GM19239 (cell line): ENCODE results near the gene NEAT1.
A peak's percentile ranks its signal among the peaks of the same experiment; 100 is the strongest.

Source experiments
- DNase-seq: peaks from one replicate; pipeline ENCODE4 v3.0.0; 2011; ENCODE audit warnings: low spot score; ENCODE audit not compliant: insufficient read length
- FAIRE-seq: peaks from 2 replicates; lab custom pipeline; 2011; peaks lifted over from hg19 to GRCh38; lab: Jason Lieb, UNC

The NEAT1 gene

DNA sequence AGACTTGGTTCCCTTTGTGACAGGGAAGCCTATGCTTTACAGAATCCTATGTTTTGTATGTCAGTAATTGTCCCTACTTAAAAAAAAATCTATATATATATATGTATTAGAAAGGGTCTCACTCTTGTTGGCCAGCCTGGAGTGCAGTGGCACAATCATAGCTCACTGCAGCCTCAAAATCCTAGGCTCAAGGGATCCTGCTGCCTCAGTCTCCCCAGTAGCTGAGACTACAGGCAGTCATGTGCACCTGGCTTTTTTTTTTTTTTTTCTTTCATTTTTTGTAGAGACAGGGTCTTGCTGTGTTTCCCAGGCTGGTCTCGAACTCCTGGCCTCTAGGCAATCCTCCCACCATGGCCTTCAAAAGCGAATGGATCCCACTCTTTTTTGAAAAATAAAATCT, 2.1 kb upstream of the NEAT1 start:
- no peak for FAIRE-seq
- DNase-seq: no peak

DNA sequence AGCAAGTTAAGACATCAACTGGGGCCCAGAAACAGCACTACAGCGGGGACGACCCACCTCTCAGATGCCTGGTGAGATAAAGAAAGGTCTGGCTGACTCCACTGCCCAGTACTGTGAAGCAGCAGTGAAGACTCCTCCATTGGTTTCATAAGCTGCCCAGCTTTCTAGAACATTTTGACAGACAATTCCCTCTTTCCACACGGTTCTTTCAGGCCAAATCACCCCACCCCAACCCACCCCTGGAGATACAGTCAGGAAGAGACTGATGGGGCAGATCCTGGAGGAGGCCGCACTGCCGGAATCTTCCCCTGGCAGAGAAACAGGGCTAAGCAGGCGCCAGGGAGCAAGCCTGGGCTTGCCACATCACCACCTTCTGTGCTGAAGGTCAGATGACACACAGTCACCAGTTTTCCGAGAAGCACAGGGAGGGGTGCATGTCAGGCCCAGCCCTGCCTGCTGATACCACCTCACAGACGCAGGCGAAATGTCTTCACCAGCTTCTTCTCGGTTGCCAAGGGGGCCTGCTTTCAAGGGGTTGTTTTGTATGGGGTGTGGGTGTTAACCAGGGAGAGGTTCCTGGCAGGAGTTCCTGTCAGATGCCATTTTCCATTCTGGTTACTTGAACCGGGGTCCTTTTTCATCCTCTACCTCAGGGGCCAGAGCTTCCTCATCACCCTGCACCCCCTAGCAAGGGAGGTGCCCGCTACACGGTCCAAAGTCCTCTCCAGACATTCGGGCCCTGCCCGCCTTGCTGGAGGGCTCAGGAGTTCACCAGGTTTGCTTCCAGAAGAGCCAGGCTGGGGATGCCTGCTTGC, 1.4 kb upstream of the NEAT1 start:
- DNase-seq (no peak), FAIRE-seq (peak; percentile 64)

DNA sequence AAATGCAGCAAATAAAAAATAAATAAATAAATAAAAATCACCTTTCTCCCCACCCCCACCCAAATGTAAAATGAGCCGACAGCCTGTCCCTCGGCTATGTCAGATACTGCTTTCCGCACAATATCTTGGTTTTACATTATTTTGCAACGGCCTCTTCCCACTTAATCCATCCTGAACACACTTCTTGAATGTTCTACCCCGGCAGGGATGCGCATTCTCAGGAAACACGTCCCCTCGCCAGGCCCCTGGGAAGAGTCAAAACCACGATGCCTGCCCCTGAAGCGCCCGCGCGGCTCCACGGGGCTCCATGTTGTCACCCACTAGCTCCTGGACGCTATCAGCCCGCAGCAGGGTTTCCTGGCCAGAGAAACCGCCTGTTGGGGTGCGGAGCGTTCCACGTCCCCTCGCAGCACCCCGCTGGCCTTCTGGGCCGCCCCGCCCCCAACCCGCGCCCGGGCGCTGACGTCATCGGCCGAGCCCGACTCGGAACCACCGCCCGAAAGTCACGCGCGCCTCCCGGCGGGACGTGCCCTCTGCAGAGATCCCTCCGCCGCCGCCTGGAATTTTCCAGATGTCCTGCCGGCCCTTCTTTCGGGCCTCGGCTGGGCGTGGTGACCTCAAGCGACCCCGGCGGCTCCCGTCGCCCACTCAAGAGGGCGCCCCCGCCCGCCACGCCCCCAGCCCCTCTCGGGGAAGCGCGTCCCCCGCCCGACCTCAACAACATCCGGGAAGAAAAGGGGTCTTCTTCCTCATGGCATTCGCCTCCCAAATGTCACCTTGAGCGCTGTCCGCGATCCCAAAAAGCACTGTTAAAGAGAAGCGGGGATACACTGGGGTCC, 585 bp upstream of the NEAT1 start:
- no peak for FAIRE-seq
- DNase-seq: no peak

DNA sequence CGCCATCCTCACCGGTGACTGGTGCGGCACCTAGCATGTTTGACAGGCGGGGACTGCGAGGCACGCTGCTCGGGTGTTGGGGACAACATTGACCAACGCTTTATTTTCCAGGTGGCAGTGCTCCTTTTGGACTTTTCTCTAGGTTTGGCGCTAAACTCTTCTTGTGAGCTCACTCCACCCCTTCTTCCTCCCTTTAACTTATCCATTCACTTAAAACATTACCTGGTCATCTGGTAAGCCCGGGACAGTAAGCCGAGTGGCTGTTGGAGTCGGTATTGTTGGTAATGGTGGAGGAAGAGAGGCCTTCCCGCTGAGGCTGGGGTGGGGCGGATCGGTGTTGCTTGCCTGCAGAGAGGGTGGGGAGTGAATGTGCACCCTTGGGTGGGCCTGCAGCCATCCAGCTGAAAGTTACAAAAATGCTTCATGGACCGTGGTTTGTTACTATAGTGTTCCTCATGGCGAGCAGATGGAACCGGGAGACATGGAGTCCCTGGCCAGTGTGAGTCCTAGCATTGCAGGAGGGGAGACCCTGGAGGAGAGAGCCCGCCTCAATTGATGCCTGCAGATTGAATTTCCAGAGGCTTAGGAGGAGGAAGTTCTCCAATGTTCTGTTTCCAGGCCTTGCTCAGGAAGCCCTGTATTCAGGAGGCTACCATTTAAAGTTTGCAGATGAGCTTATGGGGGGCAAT, 1.1 kb downstream of the NEAT1 start:
- no peak for FAIRE-seq
- DNase-seq: no peak

DNA sequence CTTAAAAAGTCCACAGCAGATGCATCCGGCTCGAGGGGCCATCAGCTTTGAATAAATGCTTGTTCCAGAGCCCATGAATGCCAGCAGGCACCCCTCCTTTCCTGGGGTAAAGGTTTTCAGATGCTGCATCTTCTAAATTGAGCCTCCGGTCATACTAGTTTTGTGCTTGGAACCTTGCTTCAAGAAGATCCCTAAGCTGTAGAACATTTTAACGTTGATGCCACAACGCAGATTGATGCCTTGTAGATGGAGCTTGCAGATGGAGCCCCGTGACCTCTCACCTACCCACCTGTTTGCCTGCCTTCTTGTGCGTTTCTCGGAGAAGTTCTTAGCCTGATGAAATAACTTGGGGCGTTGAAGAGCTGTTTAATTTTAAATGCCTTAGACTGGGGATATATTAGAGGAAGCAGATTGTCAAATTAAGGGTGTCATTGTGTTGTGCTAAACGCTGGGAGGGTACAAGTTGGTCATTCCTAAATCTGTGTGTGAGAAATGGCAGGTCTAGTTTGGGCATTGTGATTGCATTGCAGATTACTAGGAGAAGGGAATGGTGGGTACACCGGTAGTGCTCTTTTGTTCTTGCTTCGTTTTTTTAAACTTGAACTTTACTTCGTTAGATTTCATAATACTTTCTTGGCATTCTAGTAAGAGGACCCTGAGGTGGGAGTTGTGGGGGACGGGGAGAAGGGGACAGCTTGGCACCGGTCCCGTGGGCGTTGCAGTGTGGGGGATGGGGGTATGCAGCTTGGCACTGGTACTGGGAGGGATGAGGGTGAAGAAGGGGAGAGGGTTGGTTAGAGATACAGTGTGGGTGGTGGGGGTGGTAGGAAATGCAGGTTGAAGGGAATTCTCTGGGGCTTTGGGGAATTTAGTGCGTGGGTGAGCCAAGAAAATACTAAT, 1.9 kb downstream of the NEAT1 start:
- DNase-seq: no peak
- no peak for FAIRE-seq

DNA sequence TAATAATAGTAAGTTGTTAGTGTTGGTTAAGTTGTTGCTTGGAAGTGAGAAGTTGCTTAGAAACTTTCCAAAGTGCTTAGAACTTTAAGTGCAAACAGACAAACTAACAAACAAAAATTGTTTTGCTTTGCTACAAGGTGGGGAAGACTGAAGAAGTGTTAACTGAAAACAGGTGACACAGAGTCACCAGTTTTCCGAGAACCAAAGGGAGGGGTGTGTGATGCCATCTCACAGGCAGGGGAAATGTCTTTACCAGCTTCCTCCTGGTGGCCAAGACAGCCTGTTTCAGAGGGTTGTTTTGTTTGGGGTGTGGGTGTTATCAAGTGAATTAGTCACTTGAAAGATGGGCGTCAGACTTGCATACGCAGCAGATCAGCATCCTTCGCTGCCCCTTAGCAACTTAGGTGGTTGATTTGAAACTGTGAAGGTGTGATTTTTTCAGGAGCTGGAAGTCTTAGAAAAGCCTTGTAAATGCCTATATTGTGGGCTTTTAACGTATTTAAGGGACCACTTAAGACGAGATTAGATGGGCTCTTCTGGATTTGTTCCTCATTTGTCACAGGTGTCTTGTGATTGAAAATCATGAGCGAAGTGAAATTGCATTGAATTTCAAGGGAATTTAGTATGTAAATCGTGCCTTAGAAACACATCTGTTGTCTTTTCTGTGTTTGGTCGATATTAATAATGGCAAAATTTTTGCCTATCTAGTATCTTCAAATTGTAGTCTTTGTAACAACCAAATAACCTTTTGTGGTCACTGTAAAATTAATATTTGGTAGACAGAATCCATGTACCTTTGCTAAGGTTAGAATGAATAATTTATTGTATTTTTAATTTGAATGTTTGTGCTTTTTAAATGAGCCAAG, 2.7 kb downstream of the NEAT1 start:
- DNase-seq: no peak

DNA sequence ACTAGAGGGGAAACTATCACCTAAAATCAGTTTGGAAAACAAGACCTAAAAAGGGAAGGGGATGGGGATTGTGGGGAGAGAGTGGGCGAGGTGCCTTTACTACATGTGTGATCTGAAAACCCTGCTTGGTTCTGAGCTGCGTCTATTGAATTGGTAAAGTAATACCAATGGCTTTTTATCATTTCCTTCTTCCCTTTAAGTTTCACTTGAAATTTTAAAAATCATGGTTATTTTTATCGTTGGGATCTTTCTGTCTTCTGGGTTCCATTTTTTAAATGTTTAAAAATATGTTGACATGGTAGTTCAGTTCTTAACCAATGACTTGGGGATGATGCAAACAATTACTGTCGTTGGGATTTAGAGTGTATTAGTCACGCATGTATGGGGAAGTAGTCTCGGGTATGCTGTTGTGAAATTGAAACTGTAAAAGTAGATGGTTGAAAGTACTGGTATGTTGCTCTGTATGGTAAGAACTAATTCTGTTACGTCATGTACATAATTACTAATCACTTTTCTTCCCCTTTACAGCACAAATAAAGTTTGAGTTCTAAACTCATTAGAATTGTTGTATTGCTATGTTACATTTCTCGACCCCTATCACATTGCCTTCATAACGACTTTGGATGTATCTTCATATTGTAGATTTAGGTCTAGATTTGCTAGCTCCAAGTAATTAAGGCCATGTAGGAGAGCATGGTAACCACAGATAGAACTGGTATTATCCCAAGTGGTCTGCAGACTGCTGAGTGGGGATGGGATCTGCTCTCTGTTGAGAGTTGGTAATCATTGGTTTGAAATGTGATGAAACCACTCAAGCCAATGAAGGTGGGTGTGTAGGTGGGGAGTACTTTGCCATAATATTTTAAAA, 3.6 kb downstream of the NEAT1 start:
- FAIRE-seq: no peak

More for the DNA sequence above, 2.7 kb downstream of the NEAT1 start:
- FAIRE-seq: peak; percentile 81

DNA sequence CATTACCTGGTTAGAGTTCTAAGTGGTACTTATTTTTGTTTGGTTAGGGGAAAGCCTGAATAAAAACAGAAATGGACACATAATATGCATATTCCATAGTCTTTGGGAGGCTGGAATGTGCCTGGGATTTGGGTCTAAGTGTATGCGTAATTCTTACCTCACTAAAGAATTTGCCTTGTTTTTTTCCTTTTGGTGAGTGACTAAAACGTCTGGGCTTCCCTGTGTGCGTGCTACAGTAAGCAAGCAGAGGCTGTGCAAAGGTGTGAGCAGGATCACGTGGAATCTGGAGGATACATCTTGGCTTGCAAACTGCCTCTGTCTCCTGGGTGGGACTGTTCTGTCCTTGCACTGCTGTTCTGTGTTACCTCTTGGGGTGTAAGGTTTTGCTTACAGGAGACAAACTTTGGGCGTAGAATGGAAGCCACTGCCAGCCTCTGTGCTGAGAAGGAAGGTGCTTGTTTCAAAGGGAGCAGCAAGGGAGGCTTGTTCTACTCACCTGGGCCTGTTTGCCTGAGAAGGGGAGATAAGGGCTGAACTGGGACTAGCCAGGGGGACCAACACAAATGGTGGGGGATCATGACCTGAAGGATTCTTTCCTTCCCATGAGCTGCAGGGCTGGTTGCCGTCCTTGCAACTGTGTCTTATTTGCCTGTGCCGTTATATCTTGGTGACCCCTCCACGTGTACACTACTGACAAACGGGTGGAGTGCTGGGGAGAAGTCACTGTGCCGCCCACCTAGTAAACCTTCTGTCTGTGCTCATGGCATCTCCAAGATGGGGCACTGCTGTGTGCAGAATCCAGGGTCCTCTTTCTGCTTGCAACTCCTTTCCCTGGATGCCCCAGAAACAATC, 4.5 kb downstream of the NEAT1 start:
- peak; percentile 28 for FAIRE-seq
- DNase-seq: no peak

More for the DNA sequence above, 3.6 kb downstream of the NEAT1 start:
- no peak for DNase-seq

DNA sequence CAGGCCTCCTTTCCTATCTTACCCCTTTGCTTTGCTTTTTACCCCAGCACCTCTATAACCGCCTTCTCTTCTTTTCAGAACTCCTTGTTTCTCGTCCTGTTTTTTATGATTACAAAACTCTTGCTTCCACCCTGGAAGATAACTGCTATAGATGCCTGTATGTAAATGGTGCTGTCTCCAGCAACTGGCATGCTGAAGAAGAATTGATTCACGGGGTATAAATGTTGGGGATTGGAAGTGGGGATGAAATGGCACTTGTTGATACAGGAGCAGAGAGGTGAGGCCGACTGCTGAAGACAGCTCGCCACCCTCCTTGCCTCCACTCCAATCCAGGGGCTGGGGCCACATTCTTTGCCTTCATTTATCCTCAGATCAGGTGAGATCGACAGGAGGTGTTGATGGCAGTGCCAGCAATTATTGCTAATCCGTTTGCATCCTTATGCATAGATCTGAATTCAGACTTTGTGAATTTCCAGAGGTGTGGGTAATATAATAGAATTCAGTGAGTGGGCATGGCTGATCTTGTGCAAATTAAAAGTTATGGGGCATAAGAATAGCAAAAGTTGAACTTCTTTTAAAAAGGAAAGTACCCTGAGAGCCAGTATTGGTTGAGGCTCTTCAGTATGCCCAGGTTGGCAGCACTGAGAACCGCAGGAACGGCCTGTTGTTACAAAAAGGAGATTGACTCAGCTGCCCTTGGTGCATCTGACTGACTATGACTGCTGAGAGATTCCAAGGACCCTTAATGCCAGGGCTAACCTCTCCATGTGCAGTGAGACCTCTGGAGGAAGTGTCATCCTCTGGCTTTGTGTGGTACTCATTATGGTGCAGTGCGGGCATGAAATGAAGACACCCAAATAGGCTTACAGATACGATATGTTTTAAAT, 5.3 kb downstream of the NEAT1 start:
- FAIRE-seq (peak; percentile 44), DNase-seq (no peak)

DNA sequence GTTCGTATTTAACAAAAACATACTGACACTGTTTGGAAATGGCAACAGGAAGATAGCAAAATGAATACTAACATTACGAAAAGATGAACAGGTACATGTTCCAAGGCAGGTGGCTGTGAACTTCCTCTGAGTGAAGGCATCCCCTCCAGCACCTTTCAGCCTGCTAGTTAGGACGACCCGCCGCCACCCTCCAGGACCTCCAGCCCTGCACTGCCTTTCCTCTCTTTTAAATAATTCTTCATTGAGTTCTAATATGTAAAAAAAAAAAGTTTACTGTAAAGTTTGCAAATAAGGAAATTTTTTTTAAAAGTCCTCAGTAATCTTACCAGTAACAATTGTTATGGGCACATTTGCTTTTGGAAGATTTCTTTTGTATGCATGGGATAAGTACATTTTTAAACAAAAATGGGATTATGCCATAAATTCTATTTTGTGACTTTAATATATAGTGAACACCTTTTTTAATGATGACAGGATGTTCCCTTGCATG, 6.0 kb downstream of the NEAT1 start:
- DNase-seq (no peak), FAIRE-seq (no peak)

DNA sequence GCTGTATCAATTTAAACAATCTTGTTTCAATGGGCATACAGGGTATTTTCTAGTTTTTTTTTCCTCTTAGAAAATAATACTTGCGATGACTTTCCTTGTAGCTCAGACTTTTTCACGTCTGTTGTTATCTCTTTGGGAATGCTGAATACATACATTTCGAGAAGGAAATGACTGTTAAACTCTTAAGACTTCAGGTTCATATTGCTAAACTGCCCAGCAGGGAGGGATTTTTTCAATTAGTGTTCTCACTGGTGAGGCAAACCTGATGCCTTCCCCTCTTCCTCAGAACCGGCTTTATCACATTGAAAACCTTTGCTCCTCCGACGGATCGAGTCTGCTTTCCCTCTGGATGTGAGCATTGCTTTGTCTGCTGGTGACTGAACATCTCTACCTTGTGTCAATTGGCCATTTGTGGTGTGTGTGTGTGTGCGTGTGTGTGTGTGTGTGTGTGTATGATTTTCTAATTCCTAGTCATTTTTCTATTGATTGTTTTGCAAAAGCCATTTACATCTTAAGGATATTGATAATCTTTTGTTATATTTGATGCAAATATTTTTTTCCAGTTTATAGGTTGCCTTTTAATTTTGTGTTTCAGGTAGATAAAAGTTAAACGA, 6.6 kb downstream of the NEAT1 start:
- DNase-seq (no peak), FAIRE-seq (peak; percentile 52)

DNA sequence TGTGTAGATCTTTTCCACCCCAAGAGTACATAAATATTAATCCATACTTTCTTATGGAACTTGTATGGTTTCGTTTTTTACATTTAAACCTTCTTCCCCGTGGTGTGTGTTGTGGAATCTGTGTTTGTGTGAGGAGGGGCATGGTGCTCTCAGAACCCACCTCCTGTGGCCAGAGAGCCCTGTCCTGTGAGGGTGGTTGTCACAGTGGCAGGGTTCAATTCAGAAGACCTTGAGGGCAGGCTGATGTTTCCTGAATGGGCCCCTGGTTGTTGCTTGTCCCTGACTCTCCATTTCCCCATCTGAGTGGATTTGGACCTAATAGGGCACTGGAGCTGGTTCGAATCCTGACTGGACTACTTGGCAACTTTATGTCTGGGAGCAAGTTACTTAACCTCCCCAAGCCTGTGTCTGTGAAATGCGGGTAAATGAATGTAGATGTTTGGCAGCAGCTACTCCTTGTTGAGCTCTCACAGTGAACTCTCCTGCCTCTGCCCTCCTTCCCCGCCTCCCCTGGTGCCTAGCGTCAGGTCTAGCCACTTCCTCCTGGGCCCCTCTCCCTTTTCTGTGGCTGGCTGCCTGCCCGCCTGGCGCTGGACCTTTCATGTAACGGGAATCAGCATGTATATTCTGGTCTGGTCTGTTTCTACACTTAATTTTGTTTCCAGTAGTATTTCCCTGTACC, 7.3 kb downstream of the NEAT1 start:
- no peak for DNase-seq
- FAIRE-seq: no peak

DNA sequence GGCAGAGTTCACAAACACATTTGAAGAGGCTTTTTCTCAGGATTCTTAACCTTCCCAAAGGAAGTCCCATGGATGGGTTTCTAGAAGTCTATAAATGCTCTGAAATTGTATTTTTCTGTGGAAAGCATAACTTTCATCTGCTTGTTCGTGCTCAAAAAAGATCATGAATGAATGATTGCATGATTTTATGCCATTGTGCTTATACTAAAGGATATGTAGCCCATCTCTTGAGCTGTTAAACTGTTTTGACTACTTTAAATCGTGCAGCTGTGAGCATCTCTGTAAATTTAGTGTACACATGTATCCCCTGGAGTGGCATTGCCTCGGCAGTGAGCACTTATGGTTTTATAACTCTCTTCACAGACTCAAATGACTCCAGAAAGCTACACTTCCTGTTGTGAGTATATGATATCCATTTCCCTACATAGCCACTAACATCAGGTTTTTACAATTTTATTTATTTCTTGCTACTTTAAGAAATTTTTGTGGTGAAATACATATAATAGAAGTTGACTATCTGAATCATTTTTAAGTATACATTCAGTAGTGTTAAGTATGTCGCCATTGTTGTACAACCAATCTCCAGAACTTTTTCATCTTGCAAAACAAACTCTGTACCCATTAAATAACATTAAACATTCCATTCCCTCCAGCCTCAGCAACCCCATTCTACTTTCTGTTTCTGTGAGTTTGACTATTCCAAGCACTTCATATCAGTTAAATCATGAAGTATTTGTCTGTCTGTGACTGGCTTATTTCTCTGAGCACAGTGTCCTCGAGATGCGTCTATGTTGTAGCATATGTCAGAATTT, 8.0 kb downstream of the NEAT1 start:
- FAIRE-seq (no peak), DNase-seq (no peak)

DNA sequence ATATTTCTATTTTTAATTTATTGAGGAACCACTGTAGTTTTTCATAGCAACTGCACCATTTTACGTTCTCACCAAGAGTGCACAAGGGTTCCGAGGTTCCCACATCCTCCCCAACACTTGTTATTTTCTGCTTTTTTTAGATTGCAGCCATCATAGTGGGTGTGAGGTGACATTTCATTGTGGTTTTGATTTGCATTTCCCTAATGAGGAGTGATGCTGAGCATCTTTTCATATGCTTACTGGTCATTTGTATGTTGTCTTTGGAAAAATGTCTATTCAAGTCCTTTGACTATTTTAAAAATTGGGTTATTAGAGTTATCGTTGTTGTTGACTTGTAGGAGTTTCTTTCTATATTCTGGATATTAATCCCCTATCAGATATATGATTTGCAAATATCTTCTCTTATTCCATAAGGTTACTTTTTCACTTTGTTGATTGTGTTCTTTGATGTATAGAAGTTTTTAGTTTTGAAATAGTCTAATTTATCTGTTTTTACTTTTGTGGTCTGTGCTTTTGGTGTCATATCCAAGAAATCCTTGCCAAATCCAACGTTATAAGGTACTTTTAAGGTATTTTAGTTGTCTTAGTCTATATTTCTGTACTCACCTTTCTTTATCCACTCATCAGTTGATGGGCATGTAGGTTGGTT, 9.0 kb downstream of the NEAT1 start:
- DNase-seq (no peak), FAIRE-seq (peak; percentile 28)
